ENCODE measurements around the gene TECPR1. TPM values are rescaled to one million over a fixed set of nuclear protein-coding genes. Genes with fewer than 3 reads are reported as not detected.

The TECPR1 gene
- total and polyA plus RNA-seq, 2 of the 8 experiments (the other 6 are each of a cell fraction or from before 2014, with no cell fraction given): 1.3 to 11.1 TPM

- TF ChIP-seq CHD7 (IDR thresholded peaks at IDR 0.05; ENCODE audit: insufficient replicate concordance, low read length) (no peak), BACH1 (IDR thresholded peaks at IDR 0.05; ENCODE audit: low read length) (no peak)
Observed at GRCh38 chr7:98242342-98242741, 9.7 kb downstream of the TECPR1 start (continued).
